Measurements from ENCODE around the gene PDE9A.
"Not testable (repeated sequence)": the region's sequence is repeated elsewhere in the genome, so short reads cannot be mapped to it uniquely, and the experiment has no call there.

Gene PDE9A

DNA sequence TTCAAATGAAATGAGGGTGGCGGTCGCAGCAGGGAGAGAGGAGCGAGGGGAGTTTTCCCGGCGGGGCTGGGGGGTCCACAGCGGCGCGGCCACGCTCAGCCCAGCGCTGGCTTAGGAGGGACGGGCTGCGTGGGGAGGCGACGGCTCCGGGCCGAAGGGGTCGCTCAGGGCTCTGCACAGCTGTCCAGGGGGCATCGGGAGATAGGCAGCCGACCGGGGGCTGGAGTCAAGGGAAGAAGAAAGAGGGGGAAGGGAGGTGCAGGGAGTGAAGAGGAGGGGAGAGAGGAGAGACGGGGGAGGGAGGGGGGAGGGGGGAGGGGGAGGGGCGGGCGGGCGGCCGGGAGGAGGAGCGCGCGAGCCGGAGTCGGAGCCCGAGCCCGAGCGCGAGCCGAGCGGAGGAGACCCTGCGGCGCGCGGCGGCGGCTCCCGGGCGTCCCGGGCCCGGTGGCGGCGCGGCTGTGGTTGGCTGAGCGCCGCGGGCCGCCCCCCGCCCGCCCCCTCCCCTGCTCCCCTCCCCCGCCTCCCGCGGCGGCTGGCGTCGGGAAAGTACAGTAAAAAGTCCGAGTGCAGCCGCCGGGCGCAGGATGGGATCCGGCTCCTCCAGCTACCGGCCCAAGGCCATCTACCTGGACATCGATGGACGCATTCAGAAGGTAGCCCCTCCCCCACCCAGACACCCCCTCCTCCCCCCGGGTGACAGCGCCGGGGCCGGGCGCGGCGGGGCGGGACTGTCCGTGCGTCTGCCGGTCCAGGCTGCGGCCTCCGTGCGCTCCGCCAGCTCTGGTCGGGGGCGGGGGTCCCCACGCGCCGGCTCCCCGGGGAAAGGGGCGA lies at the start of gene PDE9A:
TSS of gene PDE9A (plus strand) at position 391 of the 831 bp plus-strand sequence. CDS start at position 585, 194 bp downstream.
- DNase-seq (ENCODE audit: low read depth): no peak

DNA sequence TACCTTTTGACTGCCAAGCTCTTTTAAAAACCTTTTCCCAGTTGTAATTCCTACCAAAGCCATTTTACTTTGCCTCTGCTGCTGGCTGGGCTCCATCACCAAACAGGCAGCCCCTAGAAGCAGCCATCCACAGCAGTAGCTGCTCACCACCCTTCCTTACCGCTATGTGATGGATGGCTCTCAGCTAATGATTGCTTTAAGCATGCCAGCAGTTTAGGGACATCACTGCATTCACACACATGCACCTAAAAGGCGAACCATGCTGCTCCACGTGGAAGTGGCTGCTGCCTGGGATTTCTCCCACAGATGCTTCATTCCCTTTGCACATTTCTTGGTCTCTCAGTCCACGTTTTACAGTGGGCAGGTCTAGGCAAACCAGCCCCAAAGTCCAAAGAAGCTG lies 46.3 kb upstream of the PDE9A start:
- no peak for DNase-seq (ENCODE audit: low read depth)

DNA sequence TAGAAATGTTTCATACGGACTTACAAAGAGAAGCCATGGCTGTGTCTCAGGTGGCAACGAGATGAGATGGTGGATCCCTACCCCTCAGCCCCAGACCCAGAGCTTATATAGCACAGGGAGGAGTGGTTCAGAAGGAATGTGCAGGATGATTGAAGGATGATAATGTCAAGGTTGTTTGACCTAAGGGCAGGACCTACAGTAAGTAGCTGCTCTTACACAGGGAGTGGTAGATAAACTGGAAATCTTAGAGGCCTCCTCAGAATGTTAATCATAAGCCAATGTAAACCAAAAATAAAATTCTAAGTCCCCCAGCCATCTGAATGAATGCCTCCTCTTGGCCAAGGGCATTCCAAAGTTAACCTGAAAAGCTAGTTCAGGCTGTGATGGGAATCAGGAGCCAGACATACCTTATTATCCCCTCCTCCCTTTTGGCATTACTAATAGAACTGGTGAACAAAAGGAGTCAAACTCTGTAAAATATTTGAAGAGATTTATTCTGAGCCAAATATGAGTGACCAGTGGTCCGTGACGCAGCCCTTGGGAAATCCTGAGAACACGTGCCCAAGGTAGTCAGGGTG lies 45.8 kb upstream of the PDE9A start:
- no peak for DNase-seq (ENCODE audit: low read depth)

DNA sequence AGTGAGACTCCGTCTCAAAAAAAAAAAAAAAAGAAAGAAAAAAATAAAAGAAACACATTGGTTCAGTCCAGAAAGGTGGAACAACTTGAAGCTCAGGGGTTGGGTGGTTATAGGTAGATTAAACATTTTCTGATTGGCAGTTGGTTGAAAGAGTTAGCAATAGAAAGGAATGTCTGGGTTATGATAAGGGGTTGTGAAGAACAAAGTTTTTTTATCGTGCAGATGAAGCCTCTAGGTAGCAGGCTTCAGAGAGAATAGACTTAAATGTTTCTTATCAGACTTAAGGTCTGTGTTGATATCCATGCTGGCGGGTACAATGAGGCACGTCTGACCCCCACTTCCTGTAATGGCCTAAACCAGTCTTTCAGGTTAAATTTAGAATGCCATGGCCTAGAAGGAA lies 45.0 kb upstream of the PDE9A start:
- DNase-seq (ENCODE audit: low read depth): no peak

DNA sequence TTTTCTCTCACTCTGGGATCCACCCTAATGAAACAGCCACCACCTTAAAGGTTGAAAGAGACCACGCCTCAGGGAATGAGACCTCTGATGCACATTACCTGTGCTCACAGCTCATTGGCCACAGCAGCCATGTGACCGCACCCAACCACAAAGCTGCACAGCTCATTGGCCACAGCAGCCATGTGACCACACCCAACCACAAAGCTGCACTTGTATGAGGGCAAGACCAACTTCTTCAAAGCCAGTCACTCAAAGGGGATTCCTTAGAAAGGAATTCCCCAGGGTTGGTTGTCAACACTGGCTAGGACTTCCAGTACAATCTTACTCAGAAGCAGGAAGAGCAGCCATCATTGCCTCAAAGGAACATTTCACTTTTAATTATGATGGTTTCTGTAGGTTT lies 43.6 kb upstream of the PDE9A start:
- DNase-seq (ENCODE audit: low read depth): no peak

DNA sequence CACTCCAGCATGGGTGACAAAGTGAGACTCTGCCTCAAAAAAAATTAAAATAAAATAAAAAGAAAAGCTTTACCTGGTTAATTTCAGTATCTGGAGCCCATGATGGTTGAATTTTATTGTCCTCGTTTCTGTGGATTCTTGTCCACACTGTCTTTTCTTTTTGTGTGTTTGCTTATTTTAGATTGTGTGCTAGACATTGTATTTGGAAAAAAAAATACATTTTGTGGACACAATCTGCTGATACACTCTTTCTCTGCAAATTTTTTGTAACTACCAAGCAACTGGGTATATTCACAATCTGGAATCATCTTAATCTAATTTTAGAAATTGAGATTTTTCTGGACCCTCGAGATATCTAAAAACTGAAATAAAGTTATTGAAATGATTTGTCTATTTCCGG lies 41.6 kb upstream of the PDE9A start:
- no peak for DNase-seq (ENCODE audit: low read depth)

DNA sequence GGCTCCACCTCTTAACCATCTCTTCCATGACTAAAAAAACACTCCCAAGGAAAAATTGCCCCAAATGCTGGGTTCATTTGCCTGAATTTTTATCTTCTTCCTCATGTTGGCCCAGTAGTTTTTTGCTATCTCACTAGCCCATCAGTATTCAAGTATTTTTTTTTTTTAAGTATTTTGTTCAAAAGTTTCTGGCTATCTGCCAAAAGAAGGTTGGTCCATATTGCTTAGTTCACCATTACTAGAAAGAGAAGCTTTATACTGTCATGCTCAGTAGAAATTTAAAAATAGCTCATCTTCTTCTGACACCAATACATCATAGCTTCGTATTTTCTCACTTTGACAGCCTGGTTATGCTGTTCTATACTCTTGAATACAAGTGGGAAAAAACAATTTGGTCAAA lies 41.0 kb upstream of the PDE9A start:
- no peak for DNase-seq (ENCODE audit: low read depth)

DNA sequence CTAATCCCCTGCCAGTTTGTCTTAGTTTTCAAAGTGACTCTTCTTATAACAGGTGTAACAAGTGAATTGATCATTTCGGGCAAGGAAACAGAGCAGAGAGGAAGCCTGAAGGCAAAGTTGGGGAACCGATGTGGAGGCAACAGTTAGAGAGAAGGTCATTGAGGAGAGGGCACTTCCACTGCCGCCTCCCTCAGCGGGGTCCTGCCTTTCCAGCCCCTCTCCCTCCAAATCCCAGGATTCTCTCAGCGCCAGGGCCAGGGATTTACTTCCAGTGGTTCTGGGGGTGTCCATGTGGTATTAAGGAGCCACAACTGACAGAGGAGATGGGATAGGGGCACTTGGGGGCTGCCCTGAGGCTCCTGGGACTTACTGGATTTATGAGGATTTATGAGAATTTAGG lies 39.7 kb upstream of the PDE9A start:
- no peak for DNase-seq (ENCODE audit: low read depth)

DNA sequence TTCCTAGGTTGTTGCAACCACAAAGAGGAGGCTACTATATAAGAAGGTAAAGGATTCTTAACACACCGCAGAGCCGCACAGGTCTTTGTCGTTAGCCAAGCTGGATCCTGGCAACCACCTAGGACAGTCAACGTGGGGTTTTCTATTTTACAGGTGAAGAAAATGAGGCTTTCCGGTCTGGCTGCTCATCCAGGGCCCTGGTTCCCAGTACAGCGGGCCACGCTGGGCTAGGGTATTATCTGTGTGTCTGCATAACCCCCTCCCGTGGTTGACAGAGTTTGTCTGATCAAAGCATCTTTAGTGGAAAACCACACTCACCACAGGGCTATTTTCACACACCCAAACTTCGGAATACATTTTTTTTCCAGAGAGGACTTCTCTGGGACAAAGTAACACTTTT lies 39.0 kb upstream of the PDE9A start:
- DNase-seq (ENCODE audit: low read depth): no peak

DNA sequence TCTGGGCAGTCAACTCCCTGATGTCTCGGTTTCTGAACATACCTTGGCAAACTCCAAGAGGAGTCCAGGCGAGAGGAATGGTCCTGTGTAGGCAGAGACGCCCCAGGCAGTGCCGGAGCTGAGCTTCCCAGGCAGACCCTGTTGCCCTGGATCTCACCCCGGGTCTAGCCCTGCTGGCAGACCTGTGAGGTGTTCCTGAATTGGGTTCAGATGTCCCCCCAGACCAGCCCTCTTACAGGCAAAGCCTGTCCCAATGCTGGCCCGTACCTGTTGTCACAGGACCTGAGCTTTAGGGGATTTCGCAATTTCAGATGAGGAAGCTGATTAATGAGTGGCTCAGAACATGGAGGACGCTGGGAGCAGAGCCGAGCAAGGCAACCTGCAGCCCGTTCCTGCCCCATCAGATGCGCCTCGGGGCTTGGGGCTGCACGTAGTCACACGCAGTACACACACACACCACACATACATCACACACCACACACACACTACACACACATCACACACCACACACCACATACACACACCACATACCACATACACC lies 38.5 kb upstream of the PDE9A start:
- DNase-seq (ENCODE audit: low read depth): peak; percentile 14

DNA sequence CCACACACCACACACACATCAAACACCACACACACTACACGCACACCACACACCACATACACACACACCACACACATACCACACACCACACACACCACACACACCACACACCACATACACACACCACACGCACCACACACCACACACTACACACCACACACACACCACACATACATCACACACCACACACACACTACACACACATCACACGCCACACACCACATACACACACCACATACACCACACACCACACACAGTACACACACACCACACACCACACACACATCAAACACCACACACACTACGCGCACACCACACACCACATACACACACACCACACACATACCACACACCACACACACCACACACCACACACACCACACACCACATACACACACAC lies 38.0 kb upstream of the PDE9A start:
- not testable (repeated sequence) for DNase-seq (ENCODE audit: low read depth)

DNA sequence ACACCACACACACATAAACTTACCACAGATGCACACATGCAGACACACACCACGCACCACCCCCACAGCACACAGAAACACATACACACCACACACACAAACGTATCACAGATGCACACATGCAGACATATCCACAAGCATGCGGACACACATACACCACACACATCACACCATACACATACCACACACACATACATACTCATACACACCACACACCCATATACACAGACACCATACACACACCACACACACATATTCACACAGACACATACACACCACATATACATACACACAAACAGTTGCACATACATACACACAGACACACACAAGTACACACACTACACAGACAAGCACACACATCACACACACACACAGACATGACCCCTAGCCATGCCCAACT lies 37.5 kb upstream of the PDE9A start:
- no peak for DNase-seq (ENCODE audit: low read depth)

DNA sequence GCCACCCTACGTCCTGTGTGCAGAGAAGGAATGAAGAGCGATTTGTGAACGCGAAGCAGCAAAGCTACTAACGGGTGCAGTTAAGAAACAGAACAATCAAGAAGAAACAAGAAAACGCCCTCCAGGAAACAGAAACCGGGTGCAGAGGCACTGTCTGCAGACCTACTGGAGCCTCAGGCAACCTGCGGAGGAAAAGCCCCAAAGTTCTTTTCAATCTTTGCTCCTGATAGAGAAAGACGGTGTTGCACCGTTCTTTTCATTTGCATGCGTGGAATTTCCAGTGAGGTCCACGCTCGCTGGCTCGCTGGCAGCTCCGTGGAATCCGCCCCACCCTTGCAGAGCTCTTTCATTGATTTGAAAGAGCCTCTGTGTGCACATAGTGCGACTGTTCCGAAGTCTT lies 37.0 kb upstream of the PDE9A start:
- DNase-seq (ENCODE audit: low read depth): no peak

DNA sequence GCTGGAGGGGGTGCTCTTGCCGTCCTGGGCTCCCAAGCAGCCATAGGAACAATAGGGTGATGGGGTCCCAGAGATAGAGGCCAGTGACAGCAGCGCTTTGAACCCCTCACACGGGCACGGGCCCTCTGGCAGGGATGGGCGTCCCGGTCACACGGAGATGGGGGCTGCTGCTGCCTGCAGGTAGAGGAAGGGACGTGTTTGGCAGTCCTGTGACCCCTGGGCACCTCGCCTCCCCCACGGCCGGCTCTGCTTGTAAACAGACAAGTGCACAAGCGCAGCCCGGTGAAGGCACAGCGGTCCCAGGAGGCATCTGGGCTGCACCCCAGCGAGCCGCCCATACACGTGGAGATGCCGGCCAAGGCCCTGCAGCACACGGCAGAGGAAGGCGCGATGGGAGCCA lies 36.5 kb upstream of the PDE9A start:
- no peak for DNase-seq (ENCODE audit: low read depth)

DNA sequence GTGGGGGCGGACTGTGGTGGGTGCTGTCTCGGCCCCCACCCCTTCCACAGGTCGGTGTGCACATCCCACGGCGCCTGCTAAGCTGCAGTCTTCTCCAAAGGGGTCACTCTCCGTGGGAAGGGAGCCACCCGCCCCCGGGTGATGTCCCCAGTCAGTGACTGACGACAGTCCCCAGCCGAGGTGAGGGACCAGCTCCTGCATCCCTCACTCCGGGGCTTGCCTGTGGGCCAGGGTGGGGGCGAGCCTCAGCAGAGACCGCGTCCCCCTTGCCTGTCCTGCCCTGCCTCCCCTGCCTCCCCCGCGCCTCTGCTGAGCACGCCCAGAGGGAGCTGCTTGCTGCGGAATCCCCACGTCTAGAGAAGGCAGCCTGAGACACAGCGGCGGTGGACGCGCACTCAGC lies 35.9 kb upstream of the PDE9A start:
- no peak for DNase-seq (ENCODE audit: low read depth)

DNA sequence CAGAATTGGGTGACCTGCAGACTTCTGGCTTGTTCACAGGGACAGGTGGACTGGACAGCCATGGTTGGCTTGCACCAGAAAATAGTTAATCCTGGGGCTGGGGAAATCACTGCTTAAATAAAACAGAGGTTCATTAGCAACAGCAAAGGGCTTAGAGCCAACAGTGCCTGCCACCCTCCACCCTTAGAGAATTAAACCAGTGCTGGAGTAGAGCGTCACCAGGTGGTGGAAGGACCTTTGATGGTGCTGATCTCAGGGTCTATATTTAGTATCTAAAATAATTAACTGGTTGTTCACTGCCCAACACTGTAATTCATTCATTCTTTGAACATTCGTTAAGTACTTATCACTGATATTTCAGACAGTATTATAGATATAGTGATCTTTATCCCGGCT lies 34.7 kb upstream of the PDE9A start:
- no peak for DNase-seq (ENCODE audit: low read depth)

DNA sequence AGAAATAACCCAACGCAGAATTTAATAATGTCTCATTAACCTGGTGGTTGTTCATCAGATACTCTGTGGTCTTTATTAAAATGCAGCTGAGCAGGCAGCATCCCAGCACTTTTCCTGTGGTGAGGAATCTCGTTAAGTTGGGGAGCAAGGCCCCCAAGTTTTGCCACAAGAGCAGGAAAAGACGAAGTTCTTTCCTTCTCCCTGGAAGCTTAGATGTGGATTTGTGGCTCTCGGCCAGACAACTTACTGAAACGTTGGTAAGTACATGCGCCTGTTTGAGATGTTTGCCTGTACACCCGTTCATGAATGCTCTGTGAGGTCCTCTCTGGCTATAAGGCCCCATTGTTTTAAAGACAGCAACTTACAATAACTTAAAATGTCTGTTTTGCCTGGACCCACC lies 34.3 kb upstream of the PDE9A start:
- DNase-seq (ENCODE audit: low read depth): no peak

DNA sequence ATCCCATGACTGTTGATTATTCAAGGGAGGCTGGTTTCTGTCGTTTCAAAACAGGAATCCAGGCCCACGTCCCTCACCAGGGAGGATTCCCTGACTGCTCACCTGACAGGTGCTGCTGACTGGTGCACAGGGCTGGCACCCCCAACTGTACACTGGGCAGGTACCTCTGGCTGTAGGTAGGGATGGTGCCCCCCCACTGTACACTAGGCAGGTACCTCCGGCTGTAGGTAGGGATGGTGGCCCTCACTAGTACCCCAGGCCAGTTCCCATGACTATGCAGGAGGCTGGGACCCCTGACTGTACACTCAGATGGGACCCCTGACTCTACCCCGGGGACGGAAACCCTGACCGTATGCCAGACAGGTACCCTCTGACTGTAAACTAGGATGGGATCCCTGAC lies 33.6 kb upstream of the PDE9A start:
- no peak for DNase-seq (ENCODE audit: low read depth)

DNA sequence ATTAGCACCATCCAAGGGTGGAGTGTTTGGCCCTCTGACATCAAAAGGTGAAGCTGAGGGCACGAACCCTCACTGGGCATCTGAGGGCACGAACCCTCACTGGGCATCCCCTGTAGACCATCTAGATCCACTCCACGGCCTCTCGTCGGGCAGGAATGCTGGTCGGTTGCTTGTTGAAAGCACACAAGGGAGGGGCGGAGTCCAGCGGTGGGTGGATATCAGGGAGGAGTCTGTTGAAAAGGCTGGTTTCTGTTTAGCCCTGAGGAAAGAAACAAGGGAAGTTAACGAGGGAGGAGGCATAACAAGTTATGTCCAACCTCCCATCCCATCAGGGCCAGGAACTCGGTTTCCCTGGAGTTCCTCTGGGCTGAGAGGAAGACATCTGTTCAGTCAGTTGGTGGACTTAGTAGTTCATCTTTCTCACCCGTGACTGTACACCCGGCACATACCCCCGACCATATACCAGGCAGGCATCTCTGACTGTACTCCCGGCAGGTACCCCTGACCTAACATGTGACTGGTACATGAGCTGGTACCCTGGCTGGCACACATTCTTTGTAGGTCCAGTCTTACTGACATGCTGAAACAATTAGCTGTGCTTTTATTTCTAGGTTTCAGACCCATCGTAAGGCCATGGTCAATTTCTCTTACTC lies 32.1 kb upstream of the PDE9A start:
- DNase-seq (ENCODE audit: low read depth): no peak

DNA sequence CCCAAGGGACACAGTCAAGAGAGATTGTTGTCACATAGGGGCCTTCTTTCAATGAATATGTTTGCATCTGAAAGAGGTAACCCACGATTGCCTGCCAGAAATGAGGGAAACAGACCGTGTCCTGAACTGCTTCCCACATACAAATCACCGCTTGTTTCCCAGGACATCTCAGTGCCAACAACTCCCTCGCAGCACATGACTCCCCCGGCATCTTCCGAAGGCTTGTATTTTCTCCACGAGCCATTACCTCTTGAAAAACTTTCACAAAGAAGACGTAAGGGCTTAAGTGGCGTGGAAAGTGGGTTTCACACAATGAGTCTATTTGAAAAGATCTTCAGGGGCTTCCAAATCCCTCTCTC lies 31.6 kb upstream of the PDE9A start:
- no peak for DNase-seq (ENCODE audit: low read depth)

DNA sequence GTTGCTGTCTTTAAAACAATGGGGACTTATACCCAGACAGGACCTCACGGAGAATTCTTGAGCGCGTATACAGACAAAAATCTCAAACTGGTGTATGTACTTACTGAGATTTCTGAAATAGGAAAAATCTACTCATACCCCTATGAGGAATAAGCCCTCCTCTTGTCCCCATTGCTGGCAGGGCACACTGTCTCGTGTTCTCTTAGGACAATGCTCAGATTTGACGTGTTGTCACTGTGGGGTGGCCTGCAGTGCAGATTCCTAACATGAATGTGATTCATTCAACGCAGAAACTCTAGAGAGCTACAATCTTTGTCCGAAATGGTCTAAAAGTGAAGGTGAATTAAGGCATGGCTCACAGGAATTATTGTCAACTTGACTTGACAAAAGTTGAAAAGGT lies 31.1 kb upstream of the PDE9A start:
- no peak for DNase-seq (ENCODE audit: low read depth)

DNA sequence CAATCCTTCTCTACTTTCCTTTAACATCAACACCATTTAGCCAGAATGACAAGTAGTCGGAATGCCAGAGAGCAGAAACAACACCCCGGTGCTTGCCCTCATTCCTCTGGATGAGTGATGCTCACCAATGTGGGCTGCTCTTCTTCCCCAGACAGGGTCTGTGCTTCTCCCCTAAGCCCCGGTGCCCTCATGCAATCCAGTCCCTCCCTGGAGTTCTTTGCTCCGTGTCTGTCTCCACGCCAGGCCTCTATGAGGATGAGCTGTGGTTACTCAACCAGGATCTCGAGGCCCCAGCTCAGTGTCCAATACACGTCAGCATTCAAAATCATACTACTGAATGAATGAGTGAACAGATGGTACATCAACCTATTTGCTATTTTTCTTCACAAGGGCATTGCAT lies 29.7 kb upstream of the PDE9A start:
- no peak for DNase-seq (ENCODE audit: low read depth)

DNA sequence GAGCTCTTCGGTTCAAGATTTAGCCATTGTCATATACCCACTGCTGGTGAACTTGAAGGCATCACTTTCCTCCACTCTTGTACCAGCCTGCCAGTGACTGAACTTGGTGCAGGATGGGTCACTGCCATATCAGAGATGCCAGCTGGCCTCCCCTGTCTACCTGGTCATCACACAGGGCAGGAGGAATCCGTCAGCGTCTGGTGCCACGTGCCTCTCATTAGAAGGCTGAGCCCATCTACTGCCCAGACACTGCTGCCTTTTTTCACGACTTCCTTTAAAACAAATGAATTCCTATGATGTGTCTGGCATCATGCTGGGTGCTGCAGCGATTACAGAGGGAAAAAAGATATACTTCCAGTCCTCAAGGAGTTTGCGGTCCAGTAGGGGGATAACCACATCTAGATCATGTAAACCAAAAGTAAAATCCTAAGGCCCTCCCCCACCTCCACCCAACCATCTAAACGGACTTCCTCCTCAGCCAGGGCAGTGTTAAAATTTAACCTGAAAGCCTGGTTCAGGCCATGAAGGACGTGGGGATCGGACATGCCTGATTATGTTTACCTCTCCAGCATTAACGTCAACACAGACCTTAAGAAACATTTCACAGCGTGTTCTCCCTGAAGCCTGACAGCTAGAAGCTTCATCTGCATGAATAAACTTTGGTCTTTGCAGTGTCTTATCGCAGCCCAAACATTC lies 29.2 kb upstream of the PDE9A start:
- no peak for DNase-seq (ENCODE audit: low read depth)
